AG04449 (cell line): ENCODE results near the gene NLGN3.

Experiments
- CTCF ChIA-PET: fragments of 350-600 bp; formaldehyde crosslinking; extraction: SDS; loops from one replicate; lab custom pipeline; 2021; ENCODE audit warnings: antibody characterized with exemption; lab: Yijun Ruan, JAX
- POLR2A ChIA-PET: fragments of 400-600, 350-600 bp; formaldehyde crosslinking; extraction: SDS; loops from one replicate; lab custom pipeline; 2020; ENCODE audit warnings: antibody characterized with exemption, inconsistent platforms; lab: Yijun Ruan, JAX
- DNase-seq: peaks from one replicate; pipeline ENCODE4 v3.0.0-alpha.2; 2010; ENCODE audit warnings: low read depth, low spot score
- H3K4me3 ChIP-seq: 2 replicates; pipeline ENCODE4 v1.5.1; 2011; ENCODE audit warnings: low read depth, mild to moderate bottlenecking, control low read depth, low read length
- TF ChIP-seq, protein P1 (sequence below): IDR thresholded peaks from one replicate; pipeline ENCODE4 v1.5.1; 2011; ENCODE audit warnings: mild to moderate bottlenecking, moderate library complexity, low read length, control low read depth, inconsistent platforms; ENCODE audit not compliant: insufficient read depth; ENCODE audit errors: missing control alignments

The NLGN3 gene

DNA sequence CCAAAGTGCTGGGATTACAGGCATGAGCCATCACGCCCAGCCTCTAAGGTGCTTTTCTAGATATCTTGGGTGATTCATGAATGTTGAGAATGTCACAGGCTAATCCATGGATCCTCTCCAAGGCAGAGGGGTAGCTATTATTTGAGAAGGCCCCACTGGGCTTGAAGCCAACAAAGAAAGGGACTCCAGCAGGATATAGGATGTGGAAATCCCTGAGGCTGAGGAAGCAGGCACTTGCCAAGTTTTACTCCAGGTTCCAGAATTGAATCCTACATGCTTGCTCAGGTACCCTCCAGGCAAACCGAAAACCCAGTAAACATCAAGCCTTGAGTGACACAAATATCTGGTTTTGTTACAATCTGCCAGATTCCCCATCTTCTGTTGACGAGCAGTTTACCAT, 15.8 kb downstream of the NLGN3 start:
- DNase-seq, result no peak
- POLR2A ChIA-PET, result no interaction called here
- CTCF ChIA-PET, result no interaction called here
- TF ChIP-seq, protein P1, sequence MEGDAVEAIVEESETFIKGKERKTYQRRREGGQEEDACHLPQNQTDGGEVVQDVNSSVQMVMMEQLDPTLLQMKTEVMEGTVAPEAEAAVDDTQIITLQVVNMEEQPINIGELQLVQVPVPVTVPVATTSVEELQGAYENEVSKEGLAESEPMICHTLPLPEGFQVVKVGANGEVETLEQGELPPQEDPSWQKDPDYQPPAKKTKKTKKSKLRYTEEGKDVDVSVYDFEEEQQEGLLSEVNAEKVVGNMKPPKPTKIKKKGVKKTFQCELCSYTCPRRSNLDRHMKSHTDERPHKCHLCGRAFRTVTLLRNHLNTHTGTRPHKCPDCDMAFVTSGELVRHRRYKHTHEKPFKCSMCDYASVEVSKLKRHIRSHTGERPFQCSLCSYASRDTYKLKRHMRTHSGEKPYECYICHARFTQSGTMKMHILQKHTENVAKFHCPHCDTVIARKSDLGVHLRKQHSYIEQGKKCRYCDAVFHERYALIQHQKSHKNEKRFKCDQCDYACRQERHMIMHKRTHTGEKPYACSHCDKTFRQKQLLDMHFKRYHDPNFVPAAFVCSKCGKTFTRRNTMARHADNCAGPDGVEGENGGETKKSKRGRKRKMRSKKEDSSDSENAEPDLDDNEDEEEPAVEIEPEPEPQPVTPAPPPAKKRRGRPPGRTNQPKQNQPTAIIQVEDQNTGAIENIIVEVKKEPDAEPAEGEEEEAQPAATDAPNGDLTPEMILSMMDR, result no peak
- H3K4me3 ChIP-seq, result no peak overlapping the region

DNA sequence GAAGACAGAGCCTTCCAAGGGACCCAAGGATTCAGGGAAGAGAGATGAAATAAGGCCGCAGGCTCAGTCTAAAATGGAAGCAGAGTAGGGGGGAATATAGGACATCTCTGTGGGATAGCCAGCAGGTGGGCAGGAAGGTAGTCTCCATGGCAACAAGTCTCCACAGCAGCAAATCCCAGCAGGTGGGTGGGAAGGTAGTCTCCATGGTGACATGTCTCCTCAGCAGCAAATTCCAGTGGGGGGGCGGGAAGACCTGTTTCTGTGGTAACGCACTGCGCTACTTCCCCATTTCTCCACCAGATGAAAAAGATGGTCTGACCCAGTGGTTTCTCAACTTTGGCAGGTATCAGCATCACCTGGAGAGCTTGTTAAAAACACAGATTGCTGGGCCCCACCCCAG, 18.3 kb downstream of the NLGN3 start:
- H3K4me3 ChIP-seq, result no peak overlapping the region
- TF ChIP-seq, protein P1, result no peak
- no peak for DNase-seq
- ChIA-PET POLR2A (no interaction called here), CTCF (interaction anchor here (0.8 kb wide), 1 partner anchor 120 kb away, joined by 3 read pairs; the partner anchor contains the start of gene NONO)

DNA sequence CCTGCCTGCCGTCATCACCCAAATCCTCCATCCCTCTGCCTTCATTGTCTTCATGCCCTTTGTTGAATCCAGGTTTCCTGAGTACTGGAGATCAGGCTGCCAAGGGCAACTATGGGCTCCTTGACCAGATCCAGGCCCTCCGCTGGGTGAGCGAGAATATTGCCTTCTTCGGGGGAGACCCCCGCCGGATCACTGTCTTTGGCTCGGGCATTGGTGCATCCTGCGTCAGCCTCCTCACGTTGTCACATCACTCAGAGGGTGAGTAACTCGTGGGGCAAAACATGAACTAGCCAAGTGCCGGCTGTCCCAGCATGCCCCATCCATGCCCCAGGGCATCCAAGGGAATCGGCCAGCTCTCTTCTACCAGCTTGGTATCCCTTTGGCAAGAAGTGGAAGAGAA, 19.4 kb downstream of the NLGN3 start:
- no peak overlapping the region for H3K4me3 ChIP-seq
- POLR2A ChIA-PET, result no interaction called here
- DNase-seq, result no peak
- CTCF ChIA-PET, result no interaction called here
- TF ChIP-seq, protein P1, result no peak

DNA sequence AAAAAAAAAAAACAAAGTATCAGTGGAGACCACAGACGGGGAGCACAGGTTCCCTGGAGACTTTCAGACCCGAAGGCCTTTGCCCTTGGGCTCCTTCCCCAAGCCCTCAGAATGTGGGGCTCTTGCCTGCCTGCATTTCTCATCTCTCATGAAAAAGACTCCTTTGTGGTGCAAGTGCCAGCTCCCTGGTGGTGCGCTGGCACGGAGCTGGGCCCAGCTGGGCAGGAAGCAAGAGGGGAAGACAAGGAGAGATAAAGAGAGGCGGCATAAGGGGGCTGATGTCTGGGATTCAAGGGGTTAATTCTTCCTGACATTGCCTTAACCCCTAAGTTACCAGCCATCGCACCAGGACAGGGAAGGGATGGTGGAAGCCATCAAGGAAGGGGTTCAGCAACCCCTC, 21.8 kb downstream of the NLGN3 start:
- TF ChIP-seq, protein P1, result no peak
- H3K4me3 ChIP-seq, result no peak overlapping the region
- ChIA-PET CTCF (no interaction called here), POLR2A (no interaction called here)
- DNase-seq, result no peak

DNA sequence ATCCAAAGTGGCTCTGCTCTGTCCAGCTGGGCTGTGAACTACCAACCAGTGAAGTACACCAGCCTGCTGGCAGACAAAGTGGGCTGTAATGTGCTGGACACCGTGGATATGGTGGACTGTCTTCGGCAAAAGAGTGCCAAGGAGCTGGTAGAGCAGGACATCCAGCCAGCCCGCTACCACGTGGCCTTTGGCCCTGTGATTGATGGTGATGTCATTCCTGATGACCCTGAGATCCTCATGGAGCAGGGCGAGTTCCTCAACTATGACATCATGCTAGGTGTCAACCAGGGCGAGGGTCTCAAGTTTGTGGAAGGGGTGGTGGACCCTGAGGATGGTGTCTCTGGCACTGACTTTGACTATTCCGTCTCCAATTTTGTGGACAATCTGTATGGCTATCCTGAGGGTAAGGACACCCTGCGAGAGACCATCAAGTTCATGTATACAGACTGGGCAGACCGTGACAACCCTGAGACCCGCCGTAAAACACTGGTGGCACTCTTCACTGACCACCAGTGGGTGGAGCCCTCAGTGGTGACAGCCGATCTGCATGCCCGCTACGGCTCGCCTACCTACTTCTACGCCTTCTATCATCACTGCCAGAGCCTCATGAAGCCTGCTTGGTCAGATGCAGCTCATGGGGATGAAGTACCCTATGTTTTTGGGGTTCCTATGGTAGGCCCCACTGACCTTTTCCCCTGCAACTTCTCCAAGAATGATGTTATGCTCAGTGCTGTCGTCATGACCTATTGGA, 22.6 kb downstream of the NLGN3 start:
- H3K4me3 ChIP-seq, result no peak overlapping the region
- ChIA-PET CTCF (no interaction called here), POLR2A (no interaction called here)
- no peak for DNase-seq
- TF ChIP-seq, protein P1, result no peak

DNA sequence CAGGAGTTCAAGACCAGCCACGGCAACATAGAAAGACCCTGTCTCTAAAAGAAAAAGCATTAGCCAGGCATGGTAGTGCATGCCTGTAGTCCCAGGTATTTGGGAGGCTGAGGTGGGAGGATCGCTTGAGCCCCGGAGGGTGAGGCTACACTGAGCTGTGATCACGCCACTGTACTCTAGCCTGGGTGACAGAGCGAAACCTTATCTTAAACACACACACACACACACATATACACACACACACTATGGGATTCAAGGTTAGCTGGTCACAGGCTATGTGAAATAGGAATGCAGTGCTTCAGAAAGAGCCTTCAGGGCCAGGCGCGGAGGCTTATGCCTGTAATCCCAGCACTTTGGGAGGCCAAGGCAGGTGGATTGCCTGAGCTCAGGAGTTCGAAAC, 23.5 kb downstream of the NLGN3 start:
- ChIA-PET CTCF (no interaction called here), POLR2A (no interaction called here)

More for the DNA sequence above, 23.5 kb downstream of the NLGN3 start:
- TF ChIP-seq, protein P1, result no peak
- DNase-seq, result no peak
- H3K4me3 ChIP-seq, result no peak overlapping the region
